ENCODE measurements around the gene EED.

DNA sequence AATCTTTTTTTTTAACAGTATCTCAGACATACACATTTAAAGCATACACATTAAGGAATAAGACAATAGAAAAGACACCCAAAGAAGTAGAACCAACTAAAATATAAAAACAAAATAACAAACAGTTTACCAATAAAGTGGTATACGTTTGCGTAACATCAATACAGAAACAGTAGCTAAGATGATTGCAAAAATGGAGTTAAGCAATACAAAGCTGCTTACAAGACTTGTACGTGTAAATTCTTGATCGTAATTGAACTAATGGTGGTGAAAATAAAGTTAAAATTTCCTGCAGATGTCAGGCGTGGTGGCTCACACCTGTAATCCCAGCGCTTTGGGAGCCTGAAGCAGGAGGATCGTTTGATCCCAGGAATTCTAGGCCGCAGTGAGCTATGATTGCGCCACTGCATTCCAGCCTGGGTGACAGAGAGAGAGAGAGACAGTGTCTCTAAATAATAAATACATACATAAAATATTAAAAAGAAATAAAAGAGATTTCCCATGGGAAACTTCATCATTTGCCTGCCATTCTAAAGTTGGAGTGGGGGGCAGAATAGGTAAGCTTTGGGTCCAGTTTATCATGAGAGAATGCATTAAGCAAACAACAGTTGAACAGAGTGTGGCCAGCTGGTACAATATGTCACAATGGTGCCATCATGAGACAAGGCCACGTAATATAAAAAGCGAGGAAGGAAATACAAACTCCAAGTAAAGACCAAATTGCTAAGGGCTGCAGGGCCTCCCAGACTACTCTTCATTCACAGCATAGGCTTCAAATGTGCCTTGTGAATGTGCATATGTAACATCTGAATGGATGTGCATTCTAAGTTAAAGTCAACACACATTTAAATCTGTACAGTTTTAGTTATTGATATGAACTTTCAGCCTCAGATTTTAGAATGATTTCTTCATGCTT, 38.9 kb upstream of the EED start:
- TF ChIP-seq, protein P1, sequence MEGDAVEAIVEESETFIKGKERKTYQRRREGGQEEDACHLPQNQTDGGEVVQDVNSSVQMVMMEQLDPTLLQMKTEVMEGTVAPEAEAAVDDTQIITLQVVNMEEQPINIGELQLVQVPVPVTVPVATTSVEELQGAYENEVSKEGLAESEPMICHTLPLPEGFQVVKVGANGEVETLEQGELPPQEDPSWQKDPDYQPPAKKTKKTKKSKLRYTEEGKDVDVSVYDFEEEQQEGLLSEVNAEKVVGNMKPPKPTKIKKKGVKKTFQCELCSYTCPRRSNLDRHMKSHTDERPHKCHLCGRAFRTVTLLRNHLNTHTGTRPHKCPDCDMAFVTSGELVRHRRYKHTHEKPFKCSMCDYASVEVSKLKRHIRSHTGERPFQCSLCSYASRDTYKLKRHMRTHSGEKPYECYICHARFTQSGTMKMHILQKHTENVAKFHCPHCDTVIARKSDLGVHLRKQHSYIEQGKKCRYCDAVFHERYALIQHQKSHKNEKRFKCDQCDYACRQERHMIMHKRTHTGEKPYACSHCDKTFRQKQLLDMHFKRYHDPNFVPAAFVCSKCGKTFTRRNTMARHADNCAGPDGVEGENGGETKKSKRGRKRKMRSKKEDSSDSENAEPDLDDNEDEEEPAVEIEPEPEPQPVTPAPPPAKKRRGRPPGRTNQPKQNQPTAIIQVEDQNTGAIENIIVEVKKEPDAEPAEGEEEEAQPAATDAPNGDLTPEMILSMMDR (IDR thresholded peaks at IDR 0.05; ENCODE audit: low read depth, low read length, missing input control), result no peak
- no peak for TF ChIP-seq YY1 (IDR thresholded peaks at IDR 0.05)
- no peak for TF ChIP-seq ATF3 (IDR thresholded peaks at IDR 0.05)
- TF ChIP-seq, protein P2, sequence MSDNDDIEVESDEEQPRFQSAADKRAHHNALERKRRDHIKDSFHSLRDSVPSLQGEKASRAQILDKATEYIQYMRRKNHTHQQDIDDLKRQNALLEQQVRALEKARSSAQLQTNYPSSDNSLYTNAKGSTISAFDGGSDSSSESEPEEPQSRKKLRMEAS (IDR thresholded peaks at IDR 0.05), result no peak
- peak; percentile 21 to 25 for TF ChIP-seq RAD21 (IDR thresholded peaks at IDR 0.05)
- TF ChIP-seq, protein P3, sequence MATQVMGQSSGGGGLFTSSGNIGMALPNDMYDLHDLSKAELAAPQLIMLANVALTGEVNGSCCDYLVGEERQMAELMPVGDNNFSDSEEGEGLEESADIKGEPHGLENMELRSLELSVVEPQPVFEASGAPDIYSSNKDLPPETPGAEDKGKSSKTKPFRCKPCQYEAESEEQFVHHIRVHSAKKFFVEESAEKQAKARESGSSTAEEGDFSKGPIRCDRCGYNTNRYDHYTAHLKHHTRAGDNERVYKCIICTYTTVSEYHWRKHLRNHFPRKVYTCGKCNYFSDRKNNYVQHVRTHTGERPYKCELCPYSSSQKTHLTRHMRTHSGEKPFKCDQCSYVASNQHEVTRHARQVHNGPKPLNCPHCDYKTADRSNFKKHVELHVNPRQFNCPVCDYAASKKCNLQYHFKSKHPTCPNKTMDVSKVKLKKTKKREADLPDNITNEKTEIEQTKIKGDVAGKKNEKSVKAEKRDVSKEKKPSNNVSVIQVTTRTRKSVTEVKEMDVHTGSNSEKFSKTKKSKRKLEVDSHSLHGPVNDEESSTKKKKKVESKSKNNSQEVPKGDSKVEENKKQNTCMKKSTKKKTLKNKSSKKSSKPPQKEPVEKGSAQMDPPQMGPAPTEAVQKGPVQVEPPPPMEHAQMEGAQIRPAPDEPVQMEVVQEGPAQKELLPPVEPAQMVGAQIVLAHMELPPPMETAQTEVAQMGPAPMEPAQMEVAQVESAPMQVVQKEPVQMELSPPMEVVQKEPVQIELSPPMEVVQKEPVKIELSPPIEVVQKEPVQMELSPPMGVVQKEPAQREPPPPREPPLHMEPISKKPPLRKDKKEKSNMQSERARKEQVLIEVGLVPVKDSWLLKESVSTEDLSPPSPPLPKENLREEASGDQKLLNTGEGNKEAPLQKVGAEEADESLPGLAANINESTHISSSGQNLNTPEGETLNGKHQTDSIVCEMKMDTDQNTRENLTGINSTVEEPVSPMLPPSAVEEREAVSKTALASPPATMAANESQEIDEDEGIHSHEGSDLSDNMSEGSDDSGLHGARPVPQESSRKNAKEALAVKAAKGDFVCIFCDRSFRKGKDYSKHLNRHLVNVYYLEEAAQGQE (IDR thresholded peaks at IDR 0.05), result no peak
- no peak for TF ChIP-seq TAF1 (conservative IDR thresholded peaks at IDR 0.05)
- TF ChIP-seq NR2F2 (IDR thresholded peaks at IDR 0.05), result no peak
- no peak for TF ChIP-seq SP1 (IDR thresholded peaks at IDR 0.05)
- no peak for TF ChIP-seq EGR1 (IDR thresholded peaks at IDR 0.05; ENCODE audit: low read depth in 2 of 2)
- no peak for TF ChIP-seq JUND (IDR thresholded peaks at IDR 0.05)
- TF ChIP-seq GABPA (IDR thresholded peaks at IDR 0.05 in 1 of 2, conservative IDR thresholded peaks at IDR 0.05 in 1 of 2), result no peak
- TF ChIP-seq ZBTB33 (IDR thresholded peaks at IDR 0.05), result no peak
- TF ChIP-seq RXRA (IDR thresholded peaks at IDR 0.05), result no peak
